CD4-positive, alpha-beta T cell treated with Interleukin-17A for 4 hours (primary cell): ENCODE results near the gene COG7.
"Not testable (repeated sequence)": the region's sequence is repeated elsewhere in the genome, so short reads cannot be mapped to it uniquely, and the experiment has no call there.

Experiments
- DNase-seq: peaks from one replicate; pipeline ENCODE4 v3.0.0-alpha.2; 2020; ENCODE audit warnings: mixed read lengths

COG7 gene

GRCh38 chr16:23452572-23453337, at the start of gene COG7:
Gene COG7, minus strand, starts transcription at chr16:23453189. Its CDS starts 195 bp downstream, at chr16:23452994.
- DNase-seq = peak; percentile 86

GRCh38 chr16:23502466-23502865, 49.5 kb upstream of the COG7 start:
- DNase-seq = no peak

- DNase-seq = no peak
Measured at GRCh38 chr16:23501291-23501690, 48.3 kb upstream of the COG7 start.

- no peak for DNase-seq
Measured at GRCh38 chr16:23500862-23501225, 47.9 kb upstream of the COG7 start.

- no peak for DNase-seq
Measured at GRCh38 chr16:23500212-23500861, 47.3 kb upstream of the COG7 start.

GRCh38 chr16:23499801-23500200, 46.8 kb upstream of the COG7 start:
- no peak for DNase-seq

GRCh38 chr16:23498863-23499262, 45.9 kb upstream of the COG7 start:
- no peak for DNase-seq

- no peak for DNase-seq
Measured at GRCh38 chr16:23497543-23497868, 44.5 kb upstream of the COG7 start.

GRCh38 chr16:23496821-23497542, 44.0 kb upstream of the COG7 start:
- no peak for DNase-seq

- DNase-seq = no peak
Measured at GRCh38 chr16:23495671-23496070, 42.7 kb upstream of the COG7 start.

- no peak for DNase-seq
Measured at GRCh38 chr16:23494188-23494587, 41.2 kb upstream of the COG7 start.

GRCh38 chr16:23491490-23492391, 38.8 kb upstream of the COG7 start:
- no peak for DNase-seq

GRCh38 chr16:23486480-23486879, 33.5 kb upstream of the COG7 start:
- no peak for DNase-seq

- DNase-seq = no peak
Measured at GRCh38 chr16:23485841-23486240, 32.9 kb upstream of the COG7 start.

- DNase-seq = no peak
Measured at GRCh38 chr16:23485257-23485614, 32.2 kb upstream of the COG7 start.

- DNase-seq = no peak
Measured at GRCh38 chr16:23484510-23485256, 31.7 kb upstream of the COG7 start.

GRCh38 chr16:23483492-23483891, 30.5 kb upstream of the COG7 start:
- not testable (repeated sequence) for DNase-seq

GRCh38 chr16:23482778-23483177, 29.8 kb upstream of the COG7 start:
- peak; percentile 36 for DNase-seq

GRCh38 chr16:23480257-23480656, 27.3 kb upstream of the COG7 start:
- no peak for DNase-seq

- no peak for DNase-seq
Measured at GRCh38 chr16:23479138-23479537, 26.1 kb upstream of the COG7 start.

GRCh38 chr16:23478566-23478965, 25.6 kb upstream of the COG7 start:
- DNase-seq = no peak

GRCh38 chr16:23476289-23476688, 23.3 kb upstream of the COG7 start:
- no peak for DNase-seq
